C4-2B (cell line): ENCODE measurements around the gene TBX2.

Experiments used
- H3K27ac ChIP-seq: fragments of 450-650 bp; 2 replicates; pipeline ENCODE4 v1.5.1; 2017
- CTCF ChIP-seq: fragments of 450-650 bp; conservative IDR thresholded peaks from 2 replicates; pipeline ENCODE4 v1.5.1; 2017; ENCODE audit warnings: mild to moderate bottlenecking
- ZFX ChIP-seq: fragments of 450-650 bp; IDR thresholded peaks from 2 replicates; pipeline ENCODE4 v1.6.1; 2017

Gene TBX2

GRCh38 chr17:61400717-61401388 lies 1.2 kb downstream of the TBX2 start:
- H3K27ac ChIP-seq, result no peak overlapping the region

GRCh38 chr17:61401389-61402072 lies 1.9 kb downstream of the TBX2 start:
- TF ChIP-seq ZFX (no peak), CTCF (no peak)
- no peak overlapping the region for H3K27ac ChIP-seq

More at GRCh38 chr17:61400717-61401388, 1.2 kb downstream of the TBX2 start:
- no peak for TF ChIP-seq CTCF
- TF ChIP-seq ZFX, result no peak

- no peak overlapping the region for H3K27ac ChIP-seq
- TF ChIP-seq CTCF, result no peak
- TF ChIP-seq ZFX, result no peak
Observed at GRCh38 chr17:61402073-61402541, 2.5 kb downstream of the TBX2 start.

GRCh38 chr17:61402978-61403800 lies 3.5 kb downstream of the TBX2 start:
- TF ChIP-seq ZFX (no peak), CTCF (no peak)
- no peak overlapping the region for H3K27ac ChIP-seq

GRCh38 chr17:61403801-61404662 lies 4.4 kb downstream of the TBX2 start:
- no peak overlapping the region for H3K27ac ChIP-seq
- TF ChIP-seq ZFX (no peak), CTCF (no peak)

GRCh38 chr17:61404663-61404912 lies 4.9 kb downstream of the TBX2 start:
- H3K27ac ChIP-seq, result no peak overlapping the region
- TF ChIP-seq ZFX (no peak), CTCF (no peak)
